ENCODE results near the gene KCNH1. TPM values are rescaled to one million over a fixed set of nuclear protein-coding genes. Genes with fewer than 3 reads are reported as not detected.

Gene KCNH1
- total RNA-seq, 2 experiments from 2014 or later = not detected

- H3K4me3 Mint-ChIP-seq = no peak overlapping the region
- H3K36me3 Mint-ChIP-seq = no peaks in the 10 kb centered on the region
- no peaks in the 10 kb centered on the region for H3K4me1 Mint-ChIP-seq
- no peaks in the 10 kb centered on the region for H3K9me3 Mint-ChIP-seq (ENCODE audit: low read depth)
- H3K27me3 Mint-ChIP-seq = no peaks in the 10 kb centered on the region
- DNase-seq = no peak
- CTCF ChIA-PET = interaction anchor here (1.3 to 1.4 kb wide), 2 partner anchors 301 to 363 kb away, joined by 3 read pairs; no protein-coding TSS in a partner anchor
- H3K27ac Mint-ChIP-seq = no peak overlapping the region
- ATAC-seq = no peak
Measured at GRCh38 chr1:210949039-210949438, 184.9 kb downstream of the KCNH1 start.

GRCh38 chr1:210944252-210944651 lies 189.7 kb downstream of the KCNH1 start:
- no peak overlapping the region for H3K27ac Mint-ChIP-seq
- H3K9me3 Mint-ChIP-seq (ENCODE audit: low read depth) = no peaks in the 10 kb centered on the region
- DNase-seq (no peak), ATAC-seq (no peak)
- no peaks in the 10 kb centered on the region for H3K36me3 Mint-ChIP-seq
- CTCF ChIA-PET = no interaction called here
- H3K4me3 Mint-ChIP-seq = no peak overlapping the region
- H3K27me3 Mint-ChIP-seq = no peaks in the 10 kb centered on the region
- peaks cover 3% of the 10 kb centered on the region for H3K4me1 Mint-ChIP-seq

DNA sequence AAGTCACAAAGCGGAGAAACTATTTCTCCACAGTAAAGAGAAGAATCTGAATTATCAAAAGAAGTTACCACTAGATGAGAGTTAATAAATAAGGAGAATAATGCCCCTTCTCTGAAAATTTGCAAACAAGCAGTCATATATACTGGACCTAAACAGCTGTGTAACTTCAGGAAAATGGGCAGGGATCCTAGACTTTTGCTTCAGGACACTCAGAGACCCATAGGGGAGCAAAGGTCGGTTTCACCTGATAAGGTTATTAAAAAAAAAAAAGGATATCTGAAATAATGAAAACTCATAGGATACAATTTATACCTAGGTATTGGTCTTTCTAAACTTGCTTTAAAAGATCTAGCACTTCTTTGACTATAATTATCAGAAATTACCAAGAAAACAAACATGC lies 191.4 kb downstream of the KCNH1 start:
- H3K4me1 Mint-ChIP-seq = peaks cover 3% of the 10 kb centered on the region
- CTCF ChIA-PET = no interaction called here

DNA sequence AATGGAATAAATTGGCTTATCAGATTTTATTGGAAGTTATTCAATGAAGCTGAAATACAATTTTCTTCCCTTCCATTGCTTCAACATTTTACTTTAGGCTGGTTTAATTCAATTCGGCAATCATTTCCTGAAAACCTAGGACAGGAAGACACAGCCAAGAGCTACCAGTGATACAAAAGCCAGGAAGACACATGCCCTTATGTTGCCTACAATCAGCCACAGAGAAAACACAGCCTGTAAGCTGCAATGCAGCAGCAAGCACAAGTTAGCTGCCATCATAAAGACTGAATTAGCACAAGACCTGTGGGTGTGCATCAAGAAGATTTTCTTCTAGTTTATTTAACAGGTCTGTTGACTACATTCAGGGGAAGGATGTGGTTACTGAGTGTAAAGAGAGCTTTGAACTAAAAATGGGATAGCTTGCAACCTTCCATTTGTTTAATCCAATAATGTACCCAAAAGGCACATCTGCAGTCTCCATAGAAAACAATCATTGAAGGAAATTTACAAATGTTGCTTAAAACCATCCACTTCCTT lies 193.8 kb downstream of the KCNH1 start:
- Mint-ChIP-seq H3K27me3 (no peaks in the 10 kb centered on the region), H3K36me3 (no peaks in the 10 kb centered on the region), H3K4me1 (peaks cover 3% of the 10 kb centered on the region), H3K27ac (no peak overlapping the region), H3K9me3 (ENCODE audit: low read depth) (no peaks in the 10 kb centered on the region), H3K4me3 (no peak overlapping the region)
- DNase-seq (no peak), ATAC-seq (no peak)
- CTCF ChIA-PET = no interaction called here

More for the DNA sequence above, 191.4 kb downstream of the KCNH1 start:
- H3K27me3 Mint-ChIP-seq = no peaks in the 10 kb centered on the region
- DNase-seq = no peak
- H3K36me3 Mint-ChIP-seq = no peaks in the 10 kb centered on the region
- H3K4me3 Mint-ChIP-seq = no peak overlapping the region
- ATAC-seq = no peak
- no peaks in the 10 kb centered on the region for H3K9me3 Mint-ChIP-seq (ENCODE audit: low read depth)
- no peak overlapping the region for H3K27ac Mint-ChIP-seq

DNA sequence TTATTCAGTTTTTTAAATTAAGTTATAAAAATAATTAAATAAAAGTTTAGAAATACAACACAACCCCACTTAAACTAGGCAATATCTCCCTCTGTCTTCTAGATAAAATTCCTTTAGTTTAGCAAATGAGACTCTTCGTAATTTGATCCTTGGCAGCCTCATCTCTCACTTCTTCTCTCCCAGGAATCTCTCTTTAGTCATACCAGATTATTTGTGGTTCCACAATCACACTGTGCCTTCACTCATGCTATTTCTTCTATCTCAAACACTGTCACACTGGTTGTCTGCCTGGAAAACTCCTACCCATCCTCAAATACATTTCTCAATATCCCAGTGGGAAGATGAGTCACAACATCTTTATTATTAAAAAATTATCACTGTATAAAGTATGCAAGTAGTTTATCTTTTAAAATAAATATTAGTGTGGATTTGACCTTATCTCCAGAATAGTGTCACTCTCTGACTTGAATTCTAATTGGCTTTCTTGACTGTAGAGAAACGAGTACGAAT lies 195.5 kb downstream of the KCNH1 start:
- Mint-ChIP-seq H3K27me3 (no peaks in the 10 kb centered on the region), H3K9me3 (ENCODE audit: low read depth) (no peaks in the 10 kb centered on the region), H3K36me3 (no peaks in the 10 kb centered on the region), H3K4me1 (peaks cover 3% of the 10 kb centered on the region), H3K4me3 (no peak overlapping the region), H3K27ac (no peak overlapping the region)
- CTCF ChIA-PET = no interaction called here
- ATAC-seq (no peak), DNase-seq (no peak)

DNA sequence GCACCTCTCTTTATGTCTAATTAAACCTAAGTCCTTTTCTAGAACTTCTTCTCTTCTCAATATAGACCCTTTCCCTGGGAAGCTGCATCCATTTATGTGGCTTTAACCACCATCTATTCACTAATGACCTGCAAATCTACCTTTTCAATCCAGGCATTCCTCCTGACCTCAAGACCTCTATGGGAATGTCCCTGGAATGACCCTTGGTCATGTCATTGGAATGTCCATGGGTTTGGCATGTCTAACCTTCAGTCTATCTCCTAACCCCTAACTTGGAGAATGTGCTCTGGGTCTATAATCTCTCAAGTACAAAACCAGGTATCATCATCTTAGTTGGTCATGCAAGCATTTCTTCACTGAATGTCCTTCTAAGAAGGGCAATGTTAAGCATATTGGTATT lies 196.1 kb downstream of the KCNH1 start:
- H3K36me3 Mint-ChIP-seq = no peaks in the 10 kb centered on the region
- ATAC-seq = no peak
- H3K27ac Mint-ChIP-seq = no peak overlapping the region
- H3K4me3 Mint-ChIP-seq = no peak overlapping the region
- CTCF ChIA-PET = no interaction called here
- H3K4me1 Mint-ChIP-seq = peaks cover 3% of the 10 kb centered on the region
- DNase-seq = no peak
- no peaks in the 10 kb centered on the region for H3K27me3 Mint-ChIP-seq
- H3K9me3 Mint-ChIP-seq (ENCODE audit: low read depth) = no peaks in the 10 kb centered on the region

DNA sequence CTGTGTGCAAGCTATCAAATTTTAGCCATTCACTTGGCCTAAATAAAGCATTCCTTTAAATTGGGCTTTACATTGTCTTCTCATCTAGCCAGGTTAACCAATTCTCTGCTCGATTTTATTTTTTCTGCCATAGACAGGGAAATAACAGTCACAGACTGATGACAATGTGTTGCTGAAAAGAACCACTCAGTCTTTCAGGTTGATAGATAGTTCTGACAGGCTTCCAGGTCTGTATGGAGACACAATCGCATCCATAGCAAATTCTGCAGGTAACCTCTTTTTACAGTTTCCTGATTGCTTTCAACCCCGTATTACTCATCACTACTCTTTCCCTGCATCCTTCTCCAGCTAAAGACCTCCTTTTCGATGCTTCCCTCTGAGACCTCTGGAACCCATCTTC lies 198.0 kb downstream of the KCNH1 start:
- DNase-seq = no peak
- no peak overlapping the region for H3K4me3 Mint-ChIP-seq
- no peaks in the 10 kb centered on the region for H3K27me3 Mint-ChIP-seq
- no peak for ATAC-seq
- H3K4me1 Mint-ChIP-seq = peaks cover 3% of the 10 kb centered on the region
- H3K27ac Mint-ChIP-seq = no peak overlapping the region
- H3K36me3 Mint-ChIP-seq = no peaks in the 10 kb centered on the region
- H3K9me3 Mint-ChIP-seq (ENCODE audit: low read depth) = no peaks in the 10 kb centered on the region
- CTCF ChIA-PET = no interaction called here

- Mint-ChIP-seq H3K27me3 (peaks cover 3% of the 10 kb centered on the region), H3K4me1 (no peaks in the 10 kb centered on the region), H3K9me3 (ENCODE audit: low read depth) (no peaks in the 10 kb centered on the region), H3K4me3 (no peak overlapping the region), H3K36me3 (no peaks in the 10 kb centered on the region), H3K27ac (no peak overlapping the region)
- CTCF ChIA-PET = no interaction called here
- no peak for ATAC-seq
- no peak for DNase-seq
Measured at GRCh38 chr1:210932104-210932503, 201.8 kb downstream of the KCNH1 start.

- Mint-ChIP-seq H3K27me3 (peaks cover 3% of the 10 kb centered on the region), H3K36me3 (no peaks in the 10 kb centered on the region), H3K9me3 (ENCODE audit: low read depth) (peaks cover 2% of the 10 kb centered on the region), H3K4me3 (no peak overlapping the region), H3K27ac (no peak overlapping the region), H3K4me1 (no peaks in the 10 kb centered on the region)
- CTCF ChIA-PET = no interaction called here
- ATAC-seq (no peak), DNase-seq (no peak)
Measured at GRCh38 chr1:210922666-210923065, 211.3 kb downstream of the KCNH1 start.

DNA sequence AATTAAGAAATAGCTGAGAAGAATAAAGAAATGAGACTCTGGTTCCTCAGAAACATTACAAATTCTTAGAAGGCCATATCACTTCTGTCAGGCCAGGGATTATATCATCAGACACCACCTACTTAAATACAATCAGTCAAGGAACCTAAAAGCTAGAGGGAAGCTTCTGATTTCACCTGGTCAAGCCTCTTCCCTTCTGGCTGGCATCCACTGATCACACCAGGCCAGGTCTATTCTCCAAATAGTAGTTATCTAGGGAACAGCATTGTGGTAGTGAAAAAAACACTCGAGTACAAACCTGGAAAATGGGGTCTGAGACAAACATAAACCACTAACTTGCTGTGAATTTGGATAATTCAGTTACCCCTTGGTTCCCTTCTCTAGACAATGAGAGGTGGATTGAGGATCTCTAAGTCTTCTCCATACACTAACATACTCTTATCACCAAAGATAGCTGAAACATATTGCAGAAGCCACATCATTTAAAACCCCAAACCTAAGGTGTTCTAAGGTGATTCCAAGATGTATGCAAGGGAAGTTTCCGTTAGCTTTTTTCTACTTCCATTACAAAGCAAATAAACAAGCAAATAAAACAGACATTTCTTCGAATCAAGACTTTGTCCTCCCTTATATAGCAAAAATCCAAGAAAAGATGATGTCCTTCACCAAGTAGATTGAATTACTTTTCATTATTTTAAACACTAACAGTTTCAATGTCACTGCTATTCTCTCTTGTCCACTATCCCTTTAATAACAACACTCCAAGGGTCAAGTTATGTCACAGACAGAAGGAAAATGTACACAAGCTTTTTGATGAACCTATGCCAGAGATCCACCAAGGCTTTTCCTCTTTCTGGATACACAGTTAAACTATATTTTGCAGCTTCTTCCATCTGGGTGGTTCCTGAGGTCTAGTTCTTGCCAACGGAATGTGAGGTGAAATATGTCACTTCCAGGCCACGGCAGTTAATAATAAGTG lies 212.9 kb downstream of the KCNH1 start:
- CTCF ChIA-PET = interaction anchor here (0.9 kb wide), 1 partner anchor 19 kb away, joined by 3 read pairs; no protein-coding TSS in a partner anchor

DNA sequence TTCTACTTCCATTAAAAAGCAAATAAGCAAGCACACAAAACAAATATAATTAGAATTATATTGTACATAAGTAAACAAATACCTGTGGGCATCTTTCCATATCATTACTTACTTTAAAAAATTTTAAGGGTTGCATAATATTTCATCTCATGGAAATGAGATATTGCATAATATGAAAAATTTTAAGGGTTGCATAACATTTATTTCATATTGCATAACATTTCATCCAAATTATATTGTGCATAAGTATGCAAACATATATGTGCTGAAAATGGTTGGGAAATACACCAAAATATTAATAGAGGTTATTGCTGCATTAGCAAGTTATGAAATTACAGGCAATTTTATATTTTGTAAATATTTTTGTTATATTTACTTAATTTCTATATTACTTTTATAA lies 213.7 kb downstream of the KCNH1 start:
- ATAC-seq (no peak), DNase-seq (no peak)
- Mint-ChIP-seq H3K27me3 (peaks cover 3% of the 10 kb centered on the region), H3K27ac (no peak overlapping the region), H3K4me3 (no peak overlapping the region), H3K4me1 (no peaks in the 10 kb centered on the region), H3K36me3 (no peaks in the 10 kb centered on the region), H3K9me3 (ENCODE audit: low read depth) (no peaks in the 10 kb centered on the region)
- CTCF ChIA-PET = no interaction called here

More for the DNA sequence above, 212.9 kb downstream of the KCNH1 start:
- Mint-ChIP-seq H3K27ac (no peak overlapping the region), H3K4me1 (no peaks in the 10 kb centered on the region), H3K4me3 (no peak overlapping the region), H3K27me3 (peaks cover 3% of the 10 kb centered on the region), H3K9me3 (ENCODE audit: low read depth) (no peaks in the 10 kb centered on the region), H3K36me3 (no peaks in the 10 kb centered on the region)
- ATAC-seq = no peak
- no peak for DNase-seq

GRCh38 chr1:210918893-210919292 lies 215.1 kb downstream of the KCNH1 start:
- Mint-ChIP-seq H3K9me3 (ENCODE audit: low read depth) (no peaks in the 10 kb centered on the region), H3K4me1 (no peaks in the 10 kb centered on the region), H3K27me3 (peaks cover 3% of the 10 kb centered on the region), H3K36me3 (no peaks in the 10 kb centered on the region), H3K4me3 (no peak overlapping the region), H3K27ac (no peak overlapping the region)
- CTCF ChIA-PET = no interaction called here
- DNase-seq (no peak), ATAC-seq (no peak)

- Mint-ChIP-seq H3K4me1 (no peaks in the 10 kb centered on the region), H3K9me3 (ENCODE audit: low read depth) (no peaks in the 10 kb centered on the region), H3K27ac (no peak overlapping the region), H3K4me3 (no peak overlapping the region), H3K27me3 (peaks cover 5% of the 10 kb centered on the region), H3K36me3 (no peaks in the 10 kb centered on the region)
- ATAC-seq (no peak), DNase-seq (no peak)
- CTCF ChIA-PET = no interaction called here
Measured at GRCh38 chr1:210917560-210918169, 216.3 kb downstream of the KCNH1 start.

- Mint-ChIP-seq H3K4me3 (no peak overlapping the region), H3K9me3 (ENCODE audit: low read depth) (no peaks in the 10 kb centered on the region), H3K4me1 (no peaks in the 10 kb centered on the region), H3K27me3 (peaks cover 8% of the 10 kb centered on the region), H3K36me3 (no peaks in the 10 kb centered on the region), H3K27ac (no peak overlapping the region)
- DNase-seq = no peak
- no peak for ATAC-seq
- CTCF ChIA-PET = no interaction called here
Measured at GRCh38 chr1:210916548-210916947, 217.4 kb downstream of the KCNH1 start.
